Caco-2 (cell line): ENCODE results near the gene GID4. TPM values are rescaled to one million over a fixed set of nuclear protein-coding genes. Genes with fewer than 3 reads are reported as not detected.

Source experiments
- BruUV-seq: library from RNA; stranded (reverse); fragments of 400-500 nt; replicated peaks from 2 replicates; lab custom pipeline; 2021; lab: Mats Ljungman, UMichigan
- CTCF ChIA-PET: fragments of 300-600 bp; sonication (Branson Sonifier 250); formaldehyde crosslinking; loops from one replicate; lab custom pipeline; 2022; ENCODE audit warnings: antibody characterized with exemption; lab: Charles Lee
- POLR2A ChIA-PET: fragments of 300-600 bp; sonication (Branson Sonifier 250); formaldehyde crosslinking; loops from one replicate; lab custom pipeline; 2022; ENCODE audit warnings: antibody characterized with exemption; lab: Charles Lee
- DNase-seq, 2 experiments: peaks; one replicate each; pipeline versions ENCODE4 v3.0.0 to v3.0.0-alpha.2; 2020 to 2022
- H3K27me3 ChIP-seq: replicated peaks from 2 replicates; pipeline ENCODE4 v1.6.0; 2011; ENCODE audit warnings: low read length; ENCODE audit not compliant: control insufficient read depth, insufficient read depth
- H3K36me3 ChIP-seq: 2 replicates; pipeline ENCODE4 v1.5.1; 2011; ENCODE audit warnings: low read length; ENCODE audit not compliant: control insufficient read depth, insufficient read depth
- H3K4me1 ChIP-seq: fragments of 250-450 bp; sonication (Bioruptor Pico); 2 replicates; pipeline ENCODE4 v1.5.1; 2020; ENCODE audit warnings: mild to moderate bottlenecking
- H3K4me3 ChIP-seq: 2 replicates; pipeline ENCODE4 v1.5.1; 2011; ENCODE audit warnings: low read depth, mild to moderate bottlenecking, control low read depth, low read length
- H3K9me3 ChIP-seq: fragments of 250-450 bp; sonication (Bioruptor Pico); 2 replicates; pipeline ENCODE4 v1.5.1; 2020; ENCODE audit warnings: mild to moderate bottlenecking, moderate library complexity
- H3K27ac Mint-ChIP-seq: one replicate; pipeline ENCODE4 v1.8.0; 2022; ENCODE audit warnings: mixed read lengths; ENCODE audit not compliant: unreplicated experiment
- H3K27me3 Mint-ChIP-seq: one replicate; pipeline ENCODE4 v1.8.0; 2022; ENCODE audit warnings: mixed read lengths; ENCODE audit not compliant: insufficient read depth, unreplicated experiment
- H3K36me3 Mint-ChIP-seq: one replicate; pipeline ENCODE4 v1.8.0; 2022; ENCODE audit warnings: mild to moderate bottlenecking, mixed read lengths; ENCODE audit not compliant: insufficient read depth, unreplicated experiment
- H3K4me1 Mint-ChIP-seq: one replicate; pipeline ENCODE4 v1.8.0; 2022; ENCODE audit warnings: low read depth, mixed read lengths; ENCODE audit not compliant: unreplicated experiment
- H3K4me3 Mint-ChIP-seq: one replicate; pipeline ENCODE4 v1.8.0; 2022; ENCODE audit warnings: mild to moderate bottlenecking, moderate library complexity, mixed read lengths; ENCODE audit not compliant: unreplicated experiment
- H3K9me3 Mint-ChIP-seq: one replicate; pipeline ENCODE4 v1.8.0; 2022; ENCODE audit warnings: mixed read lengths; ENCODE audit not compliant: unreplicated experiment
- intact Hi-C: fragments of 100-400 bp; cut with micrococcal nuclease; formaldehyde crosslinking; loops from one replicate; pipeline ENCODE4 v1.10.0; 2022; ENCODE audit not compliant: unreplicated experiment
- total RNA-seq: library from RNA; stranded (reverse); gene quantifications from 2 replicates; pipeline ENCODE4 v1.2.3, GENCODE V29; 2022
- TF ChIP-seq, protein P1 (sequence below), 2 experiments: fragments of 200-600 bp in 1 of 2; IDR thresholded peaks; 1 replicate in 1 of 2; 2 replicates in 1 of 2; pipeline versions ENCODE4 v1.5.1 to v1.8.0; 2011 to 2022; ENCODE audit warnings: antibody characterized with exemption in 1 of 2, control low read depth in 1 of 2, inconsistent platforms in 1 of 2, low read depth in 1 of 2, low read length in 1 of 2, mild to moderate bottlenecking in 1 of 2, moderate library complexity in 1 of 2; ENCODE audit not compliant: insufficient read depth in 1 of 2, severe bottlenecking in 1 of 2, unreplicated experiment in 1 of 2

The GID4 gene
- total RNA-seq, 1 experiment from 2014 or later, result 14.0 TPM

DNA sequence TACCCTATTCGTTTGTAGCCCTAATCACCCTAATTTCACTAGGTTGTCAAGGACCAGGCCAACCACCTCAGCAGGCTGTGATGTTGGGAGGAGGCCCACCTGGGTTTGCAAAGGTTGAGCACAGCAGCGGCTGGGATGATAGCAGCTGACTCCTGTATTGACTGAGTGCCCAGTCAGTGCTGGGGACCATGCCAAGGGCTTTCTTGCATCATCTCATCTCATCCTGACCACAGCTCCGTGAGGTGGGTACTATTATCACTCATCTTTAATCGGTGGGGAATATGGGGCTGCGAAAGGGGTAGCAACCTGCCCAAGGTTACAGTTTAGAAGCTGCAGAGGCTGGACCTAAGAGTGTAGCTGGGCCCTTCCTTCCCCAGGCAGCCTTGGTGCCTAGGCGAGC is 11.9 kb upstream of the GID4 start:
- no peak overlapping the region for H3K4me3 ChIP-seq
- TF ChIP-seq, protein P1, sequence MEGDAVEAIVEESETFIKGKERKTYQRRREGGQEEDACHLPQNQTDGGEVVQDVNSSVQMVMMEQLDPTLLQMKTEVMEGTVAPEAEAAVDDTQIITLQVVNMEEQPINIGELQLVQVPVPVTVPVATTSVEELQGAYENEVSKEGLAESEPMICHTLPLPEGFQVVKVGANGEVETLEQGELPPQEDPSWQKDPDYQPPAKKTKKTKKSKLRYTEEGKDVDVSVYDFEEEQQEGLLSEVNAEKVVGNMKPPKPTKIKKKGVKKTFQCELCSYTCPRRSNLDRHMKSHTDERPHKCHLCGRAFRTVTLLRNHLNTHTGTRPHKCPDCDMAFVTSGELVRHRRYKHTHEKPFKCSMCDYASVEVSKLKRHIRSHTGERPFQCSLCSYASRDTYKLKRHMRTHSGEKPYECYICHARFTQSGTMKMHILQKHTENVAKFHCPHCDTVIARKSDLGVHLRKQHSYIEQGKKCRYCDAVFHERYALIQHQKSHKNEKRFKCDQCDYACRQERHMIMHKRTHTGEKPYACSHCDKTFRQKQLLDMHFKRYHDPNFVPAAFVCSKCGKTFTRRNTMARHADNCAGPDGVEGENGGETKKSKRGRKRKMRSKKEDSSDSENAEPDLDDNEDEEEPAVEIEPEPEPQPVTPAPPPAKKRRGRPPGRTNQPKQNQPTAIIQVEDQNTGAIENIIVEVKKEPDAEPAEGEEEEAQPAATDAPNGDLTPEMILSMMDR (IDR thresholded peaks at IDR 0.05; ENCODE audit: insufficient read depth in 1 of 2, low read depth in 1 of 2, low read length in 1 of 2, severe bottlenecking in 1 of 2, unreplicated experiment in 1 of 2), result no peak
- BruUV-seq, result no TSS peak
- H3K4me1 Mint-ChIP-seq, result no peaks in the 10 kb centered on the region
- no peaks in the 10 kb centered on the region for H3K27me3 Mint-ChIP-seq
- POLR2A ChIA-PET, result no interaction called here
- no peaks in the 10 kb centered on the region for H3K9me3 Mint-ChIP-seq
- no peak for DNase-seq
- no peak overlapping the region for H3K27ac Mint-ChIP-seq
- no peaks in the 10 kb centered on the region for H3K27me3 ChIP-seq
- CTCF ChIA-PET, result interaction anchor here (0.6 kb wide), 1 partner anchor 130 kb away, joined by 3 read pairs; no protein-coding TSS in a partner anchor
- no peaks in the 10 kb centered on the region; the same call in 1 of the 2 replicates for H3K36me3 ChIP-seq
- H3K9me3 ChIP-seq, result no peaks in the 10 kb centered on the region
- no peaks in the 10 kb centered on the region for H3K4me1 ChIP-seq
- H3K4me3 Mint-ChIP-seq, result no peak overlapping the region
- H3K36me3 Mint-ChIP-seq, result peaks cover 2% of the 10 kb centered on the region
- intact Hi-C loops, result no loop called here

DNA sequence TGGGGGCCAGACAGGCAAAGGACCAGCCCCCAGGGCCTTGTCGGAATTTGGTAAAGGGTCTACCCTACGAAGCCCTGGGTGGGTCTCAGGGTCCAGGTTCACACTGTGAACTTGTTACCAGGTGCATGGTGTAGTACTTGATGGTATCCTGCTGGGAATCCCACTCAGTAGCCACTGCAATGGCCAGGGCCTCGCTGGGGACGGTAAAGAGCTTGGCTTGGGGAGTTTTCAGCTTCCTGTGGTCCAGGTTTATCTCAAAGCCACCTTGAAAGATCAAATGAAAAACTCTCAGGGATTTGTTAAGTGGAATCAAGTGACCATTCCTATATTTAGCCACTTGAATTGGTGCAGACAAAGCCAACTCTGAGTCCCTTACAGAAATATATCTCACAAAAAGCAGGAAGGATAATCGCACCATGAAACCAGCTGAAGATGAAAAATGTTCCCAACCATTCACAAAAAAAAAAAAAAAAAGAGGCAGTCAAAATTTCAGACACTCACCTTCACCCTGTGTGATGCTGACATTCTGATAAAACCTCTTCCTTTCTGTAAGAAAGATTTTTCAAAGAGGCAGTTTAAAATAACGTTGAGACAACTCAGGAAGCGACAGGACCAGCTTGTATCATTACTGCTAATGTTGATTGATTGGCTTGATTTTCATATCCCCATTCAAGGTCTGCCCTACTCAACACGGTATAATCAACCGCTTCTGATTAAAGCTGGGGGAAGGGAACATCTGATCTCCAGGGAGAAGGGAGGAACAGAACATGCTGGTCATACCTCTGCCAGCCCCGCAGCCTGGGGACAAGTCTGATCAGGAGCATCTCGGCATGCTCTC is 10.9 kb upstream of the GID4 start:
- Histone ChIP-seq H3K27me3 (no peaks in the 10 kb centered on the region), H3K4me1 (no peaks in the 10 kb centered on the region), H3K36me3 (no peaks in the 10 kb centered on the region; the same call in 1 of the 2 replicates), H3K4me3 (no peak overlapping the region), H3K9me3 (no peaks in the 10 kb centered on the region)
- no TSS peak for BruUV-seq
- no peak overlapping the region for H3K4me3 Mint-ChIP-seq
- POLR2A ChIA-PET, result no interaction called here
- H3K4me1 Mint-ChIP-seq, result no peaks in the 10 kb centered on the region
- no peak overlapping the region for H3K27ac Mint-ChIP-seq
- no peaks in the 10 kb centered on the region for H3K9me3 Mint-ChIP-seq
- CTCF ChIA-PET, result interaction anchor here (0.6 kb wide), 1 partner anchor 132 kb away, joined by 3 read pairs; no protein-coding TSS in a partner anchor
- TF ChIP-seq, protein P1 (IDR thresholded peaks at IDR 0.05; ENCODE audit: insufficient read depth in 1 of 2, low read depth in 1 of 2, low read length in 1 of 2, severe bottlenecking in 1 of 2, unreplicated experiment in 1 of 2), result no peak
- peaks cover 8% of the 10 kb centered on the region for H3K36me3 Mint-ChIP-seq
- no peaks in the 10 kb centered on the region for H3K27me3 Mint-ChIP-seq
- no peak for DNase-seq
- intact Hi-C loops, result no loop called here

DNA sequence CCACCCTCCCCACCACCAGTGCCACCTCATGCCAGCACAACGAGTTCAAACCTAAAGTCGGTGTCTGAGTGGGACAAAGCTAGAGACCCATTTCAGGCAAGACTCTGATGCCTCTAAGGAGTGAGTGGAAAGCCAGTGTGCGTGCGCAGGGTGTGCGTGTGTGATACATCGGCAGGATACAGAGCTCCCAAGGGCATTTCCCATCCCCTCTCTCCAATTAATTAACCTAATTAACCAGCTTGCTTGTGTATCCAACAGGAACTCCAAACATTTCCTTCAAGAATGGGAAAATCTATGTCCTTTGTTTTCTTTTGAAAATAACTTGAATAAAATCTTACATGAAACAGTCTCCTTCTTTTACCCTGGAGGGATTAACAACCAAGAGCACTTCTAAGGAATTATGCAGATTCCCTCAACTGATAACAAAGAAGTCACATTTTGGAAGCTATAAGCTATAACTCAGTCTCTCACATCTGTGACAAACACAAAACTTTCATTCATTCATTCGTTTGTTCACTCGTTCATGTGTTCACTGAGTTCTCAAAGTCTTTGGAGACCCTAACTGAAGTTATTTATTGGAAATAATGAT is 10.2 kb upstream of the GID4 start:
- Histone ChIP-seq H3K36me3 (no peaks in the 10 kb centered on the region; the same call in 1 of the 2 replicates), H3K4me1 (no peaks in the 10 kb centered on the region), H3K4me3 (no peak overlapping the region), H3K9me3 (no peaks in the 10 kb centered on the region), H3K27me3 (no peaks in the 10 kb centered on the region)
- Mint-ChIP-seq H3K9me3 (no peaks in the 10 kb centered on the region), H3K4me3 (no peak overlapping the region), H3K4me1 (no peaks in the 10 kb centered on the region), H3K27ac (no peak overlapping the region), H3K27me3 (no peaks in the 10 kb centered on the region), H3K36me3 (peaks cover 8% of the 10 kb centered on the region)
- CTCF ChIA-PET, result no interaction called here
- BruUV-seq, result no TSS peak
- TF ChIP-seq, protein P1 (IDR thresholded peaks at IDR 0.05; ENCODE audit: insufficient read depth in 1 of 2, low read depth in 1 of 2, low read length in 1 of 2, severe bottlenecking in 1 of 2, unreplicated experiment in 1 of 2), result no peak
- intact Hi-C loops, result no loop called here
- no peak for DNase-seq
- POLR2A ChIA-PET, result no interaction called here
